Measurements from ENCODE around the gene ANXA5. TPM values are rescaled to one million over a fixed set of nuclear protein-coding genes. Genes with fewer than 3 reads are reported as not detected.

ANXA5 gene
- total and polyA plus RNA-seq, 2 of the 4 experiments (the other 2 are of a cell fraction) = 780 to 1,448 TPM

DNA sequence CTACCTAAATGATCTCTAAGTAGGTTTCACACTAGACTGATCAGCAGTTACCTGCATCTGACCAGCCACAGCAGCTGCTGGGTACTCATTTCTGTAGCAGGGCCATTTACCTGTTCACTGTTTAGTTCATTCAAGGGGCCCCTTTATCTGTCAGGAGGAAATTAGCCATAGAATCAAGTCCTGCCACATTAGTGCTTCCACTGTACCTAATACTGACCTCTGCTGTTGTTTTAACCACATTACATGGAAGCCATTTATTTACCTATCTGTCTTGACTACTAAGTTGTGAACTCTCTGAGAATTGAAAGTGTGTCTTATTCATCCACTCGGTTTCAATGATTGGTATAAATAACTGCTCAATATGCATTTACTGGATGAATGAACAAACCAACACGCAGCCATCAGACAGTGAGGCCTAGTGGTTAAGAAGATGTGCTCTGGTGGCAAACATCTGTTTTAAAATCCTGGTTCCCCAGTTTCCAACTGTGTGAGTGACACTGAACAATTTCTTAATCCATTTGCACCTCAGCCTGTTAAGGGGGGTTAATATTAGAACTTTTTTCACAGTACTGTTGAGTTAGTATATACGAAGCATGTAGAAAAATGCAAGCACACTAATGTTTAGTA, 30.0 kb upstream of the ANXA5 start:
- peak overlapping the region; percentile 95 for H2BK15ac ChIP-seq (ENCODE audit: low read depth, low read length)
- H3K9ac ChIP-seq (ENCODE audit: low read depth, low read length) = no peak overlapping the region
- H3K27me3 ChIP-seq (ENCODE audit: control insufficient read depth, insufficient read depth, low read length) = no peaks in the 10 kb centered on the region
- dilution Hi-C loops (cut with HindIII; ENCODE audit: low sequenced_read_pairs, unreplicated experiment) = no loop called here
- H4K20me1 ChIP-seq (ENCODE audit: insufficient read depth, low read length) = no peaks in the 10 kb centered on the region
- peak overlapping the region; percentile 97 for H3K4ac ChIP-seq (ENCODE audit: low read depth, low read length)
- peak overlapping the region; percentile 82 for H4K91ac ChIP-seq (ENCODE audit: insufficient read depth, low read depth, low read length)
- peak overlapping the region; percentile 90 for H2BK5ac ChIP-seq (ENCODE audit: low read depth, low read length, poor library complexity, severe bottlenecking)
- no peaks in the 10 kb centered on the region; the same call in 1 of the 2 replicates for H3K36me3 ChIP-seq (ENCODE audit: control insufficient read depth, insufficient read depth, low read length)
- H4K8ac ChIP-seq (ENCODE audit: low read depth in 2 of 2, low read length in 2 of 2) = peak overlapping the region; percentile 19 to 86
- H3K4me2 ChIP-seq (ENCODE audit: low read depth, low read length) = no peak overlapping the region
- H3K14ac ChIP-seq (replicated peaks; ENCODE audit: low read depth, low read length) = peak overlapping the region; percentile 59; the same call in 1 of the 2 replicates
- H2AK9ac ChIP-seq (replicated peaks; ENCODE audit: low read depth, low read length, poor library complexity) = no peak overlapping the region
- BruUV-seq (replicated peaks) = no TSS peak
- peak overlapping the region; percentile 96 for H2BK20ac ChIP-seq (ENCODE audit: low read depth, low read length)
- no peak for TF ChIP-seq CHD1 (IDR thresholded peaks at IDR 0.05; ENCODE audit: low read depth, low read length)
- TF ChIP-seq, protein P1, sequence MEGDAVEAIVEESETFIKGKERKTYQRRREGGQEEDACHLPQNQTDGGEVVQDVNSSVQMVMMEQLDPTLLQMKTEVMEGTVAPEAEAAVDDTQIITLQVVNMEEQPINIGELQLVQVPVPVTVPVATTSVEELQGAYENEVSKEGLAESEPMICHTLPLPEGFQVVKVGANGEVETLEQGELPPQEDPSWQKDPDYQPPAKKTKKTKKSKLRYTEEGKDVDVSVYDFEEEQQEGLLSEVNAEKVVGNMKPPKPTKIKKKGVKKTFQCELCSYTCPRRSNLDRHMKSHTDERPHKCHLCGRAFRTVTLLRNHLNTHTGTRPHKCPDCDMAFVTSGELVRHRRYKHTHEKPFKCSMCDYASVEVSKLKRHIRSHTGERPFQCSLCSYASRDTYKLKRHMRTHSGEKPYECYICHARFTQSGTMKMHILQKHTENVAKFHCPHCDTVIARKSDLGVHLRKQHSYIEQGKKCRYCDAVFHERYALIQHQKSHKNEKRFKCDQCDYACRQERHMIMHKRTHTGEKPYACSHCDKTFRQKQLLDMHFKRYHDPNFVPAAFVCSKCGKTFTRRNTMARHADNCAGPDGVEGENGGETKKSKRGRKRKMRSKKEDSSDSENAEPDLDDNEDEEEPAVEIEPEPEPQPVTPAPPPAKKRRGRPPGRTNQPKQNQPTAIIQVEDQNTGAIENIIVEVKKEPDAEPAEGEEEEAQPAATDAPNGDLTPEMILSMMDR (conservative IDR thresholded peaks at IDR 0.05; ENCODE audit: low read depth, low read length) = peak; percentile 78
- no peak for TF ChIP-seq RFX5 (IDR thresholded peaks at IDR 0.05; ENCODE audit: low read depth, low read length)
- peak; percentile 80 for TF ChIP-seq RAD21 (IDR thresholded peaks at IDR 0.05; ENCODE audit: low read length)
- peak; percentile 75 for TF ChIP-seq SMC3 (IDR thresholded peaks at IDR 0.05; ENCODE audit: low read depth, low read length)
- no peak overlapping the region for H3K4me3 ChIP-seq (ENCODE audit: insufficient read depth, low read depth, low read length)
- peak overlapping the region; percentile 95 for H2BK120ac ChIP-seq (ENCODE audit: low read depth, low read length)
- no CpG with 5 or more reads among the region's 3 CpGs for WGBS, 2 experiments (ENCODE audit: extremely low coverage in 2 of 2, insufficient read length in 1 of 2)
- peak overlapping the region; percentile 45; the same call in 1 of the 2 replicates for H3K18ac ChIP-seq (ENCODE audit: low read depth, low read length)
- 0 out of 2 replicates have a peak overlapping the region, but pooled peaks have one; percentile 13 for H3K27ac ChIP-seq (ENCODE audit: insufficient read depth, low read length)
- H2AFZ ChIP-seq (replicated peaks; ENCODE audit: low read length, poor library complexity) = peak overlapping the region; percentile 37
- H3K9me1 ChIP-seq (ENCODE audit: insufficient read depth, low read length) = peaks cover 2% of the 10 kb centered on the region; the same call in 1 of the 2 replicates
- H3K56ac ChIP-seq (ENCODE audit: extremely low read depth, insufficient read depth, low read length) = no peak overlapping the region
- DNase-seq (peak; percentile 78), ATAC-seq (ENCODE audit: low read depth) (peak; percentile 52)
- H3K9me3 ChIP-seq (ENCODE audit: control insufficient read depth, insufficient read depth, low read length) = no peaks in the 10 kb centered on the region
- H3K23ac ChIP-seq (ENCODE audit: low read depth, low read length) = 0 out of 2 replicates have a peak overlapping the region, but pooled peaks have one; percentile 51
- POLR2A ChIA-PET (ENCODE audit: unreplicated experiment) = no interaction called here
- peak overlapping the region; percentile 95 for H2AK5ac ChIP-seq (ENCODE audit: low read depth, low read length)
- H3K4me1 ChIP-seq (ENCODE audit: control insufficient read depth, insufficient read depth, low read length) = peaks cover 7% of the 10 kb centered on the region
- CTCF ChIA-PET = interaction anchor here (1.2 kb wide), 1 partner anchor 49 kb away, joined by 3 read pairs; no protein-coding TSS in a partner anchor
- in situ Hi-C loops (cut with MboI; ENCODE audit: low sequenced_read_pairs) = loop anchor here (25.0 kb wide), 1 partner anchor 539 kb away; no protein-coding TSS in a partner anchor
- intact Hi-C loops (cut with micrococcal nuclease) = loop anchor here (1.0 kb wide), 1 partner anchor 29 kb away; no protein-coding TSS in a partner anchor
- peak overlapping the region; percentile 57; the same call in 1 of the 2 replicates for H4K5ac ChIP-seq (ENCODE audit: low read depth, low read length)
- peaks cover 0 to 4% of the 10 kb centered on the region in 2 experiments; a peak in 2 of 4 replicates for H3K79me1 ChIP-seq (ENCODE audit: low read depth in 1 of 2, low read length in 2 of 2)
